ENCODE data around the gene PPP6R2.

DNA sequence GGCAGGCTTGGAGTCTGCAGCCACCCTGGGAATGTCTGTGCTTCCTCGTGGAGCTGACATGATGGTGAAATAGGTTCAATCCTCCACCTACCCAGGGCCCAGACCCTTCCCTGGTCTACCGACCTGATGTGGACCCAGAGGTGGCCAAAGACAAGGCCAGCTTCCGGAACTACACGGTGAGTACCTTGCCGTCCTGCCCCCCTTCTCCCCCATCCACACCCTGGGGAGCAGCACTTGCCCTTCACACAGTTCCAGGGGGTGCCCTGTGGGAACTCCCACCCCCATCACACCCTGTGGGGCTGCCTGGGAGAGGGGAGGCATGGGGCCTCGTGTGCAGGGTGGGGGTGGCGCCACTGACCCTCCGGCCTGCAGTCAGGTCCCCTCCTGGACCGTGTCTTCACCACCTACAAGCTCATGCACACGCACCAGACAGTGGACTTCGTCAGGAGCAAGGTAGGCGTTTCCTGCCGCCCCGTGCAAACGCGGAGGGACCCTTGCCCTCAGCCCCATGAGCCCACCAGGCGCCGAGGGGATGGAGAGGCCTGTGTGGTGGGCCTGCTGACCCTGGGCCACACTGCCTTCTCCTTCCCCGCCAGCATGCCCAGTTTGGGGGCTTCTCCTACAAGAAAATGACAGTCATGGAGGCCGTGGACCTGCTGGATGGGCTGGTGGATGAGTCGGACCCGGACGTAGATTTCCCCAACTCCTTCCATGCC, 144.3 kb downstream of the PPP6R2 start:
- TF ChIP-seq RAD21 (IDR thresholded peaks at IDR 0.05; ENCODE audit: low read depth) (no peak), TCF12 (IDR thresholded peaks at IDR 0.05; ENCODE audit: low read depth) (no peak), YY1 (IDR thresholded peaks at IDR 0.05; ENCODE audit: low read depth) (no peak), TAF1 (IDR thresholded peaks at IDR 0.05; ENCODE audit: low read depth) (no peak), FOXM1 (IDR thresholded peaks at IDR 0.05; ENCODE audit: borderline replicate concordance, low read depth) (no peak), EGR1 (IDR thresholded peaks at IDR 0.05) (no peak), EP300 (IDR thresholded peaks at IDR 0.05; ENCODE audit: borderline replicate concordance) (no peak), CEBPB (IDR thresholded peaks at IDR 0.05) (no peak), USF1 (IDR thresholded peaks at IDR 0.05) (no peak), NFIC (IDR thresholded peaks at IDR 0.05) (no peak), REST (IDR thresholded peaks at IDR 0.05; ENCODE audit: low read depth) (no peak), TEAD4 (IDR thresholded peaks at IDR 0.05) (no peak), ZBTB7A (IDR thresholded peaks at IDR 0.05; ENCODE audit: low read depth) (0 out of 2 replicates have a peak, but pooled peaks have one; percentile 17)
- TF ChIP-seq, protein P1, sequence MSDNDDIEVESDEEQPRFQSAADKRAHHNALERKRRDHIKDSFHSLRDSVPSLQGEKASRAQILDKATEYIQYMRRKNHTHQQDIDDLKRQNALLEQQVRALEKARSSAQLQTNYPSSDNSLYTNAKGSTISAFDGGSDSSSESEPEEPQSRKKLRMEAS (IDR thresholded peaks at IDR 0.05): no peak
